ENCODE results near the gene ZNF524. TPM values are rescaled to one million over a fixed set of nuclear protein-coding genes. Genes with fewer than 3 reads are reported as not detected.
"Not testable (repeated sequence)": the region's sequence is repeated elsewhere in the genome, so short reads cannot be mapped to it uniquely, and the experiment has no call there.

Gene ZNF524
- polyA plus RNA-seq, 1 of the 3 experiments (the other 2 are of a cell fraction) = 7.3 TPM

DNA sequence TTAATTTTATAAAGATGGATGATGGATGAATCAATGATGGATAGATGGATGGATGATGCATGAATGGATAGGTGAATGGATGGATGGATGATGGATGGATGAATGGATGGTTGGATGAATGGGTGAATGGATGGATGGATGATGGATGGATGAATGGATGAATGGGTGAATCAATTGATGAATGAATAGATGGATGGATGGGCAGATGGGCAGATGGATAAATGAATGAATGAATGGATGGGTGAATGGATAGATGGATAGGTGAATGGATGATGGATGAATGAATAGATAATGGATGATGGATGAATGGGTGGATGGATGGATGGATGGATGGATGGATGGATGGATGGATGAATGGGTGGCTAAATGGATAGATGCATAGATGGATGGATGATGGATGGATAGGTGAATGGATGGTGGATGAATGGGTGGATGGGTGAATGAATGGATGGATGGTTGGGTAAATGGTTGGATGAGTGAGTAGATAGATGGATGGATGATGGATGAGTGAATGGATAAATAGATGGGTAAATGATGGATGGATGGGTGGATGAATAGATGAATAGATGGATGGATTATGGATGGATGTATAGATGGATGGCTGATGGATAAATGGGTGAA lies 32.3 kb upstream of the ZNF524 start:
- Histone ChIP-seq H2AFZ (ENCODE audit: low read depth) (no peak overlapping the region), H3K79me2 (ENCODE audit: insufficient read depth) (no peaks in the 10 kb centered on the region), H3K9ac (no peak overlapping the region), H3K4me2 (no peak overlapping the region), H3K4me3 (ENCODE audit: low read depth in 2 of 2, low read length in 1 of 2) (no peak overlapping the region), H3K27me3 (ENCODE audit: insufficient read depth) (no peaks in the 10 kb centered on the region), H3K36me3 (replicated peaks in 1 of 2; ENCODE audit: control insufficient read depth in 1 of 2, insufficient read depth in 2 of 2, low read length in 1 of 2) (no peaks in the 10 kb centered on the region), H3K9me2 (no peaks in the 10 kb centered on the region), H3K4me1 (ENCODE audit: control insufficient read depth in 1 of 2, insufficient read depth in 2 of 2, low read depth in 1 of 2, low read length in 1 of 2) (no peaks in the 10 kb centered on the region), H3K9me3 (no peaks in the 10 kb centered on the region), H4K20me1 (ENCODE audit: insufficient read depth) (no peaks in the 10 kb centered on the region), H3K27ac (ENCODE audit: low read depth in 2 of 2, low read length in 1 of 2) (no peak overlapping the region), H3F3A (replicated peaks; ENCODE audit: insufficient read depth) (no peaks in the 10 kb centered on the region)
- ChIA-PET POLR2A (no interaction called here), CTCF (interaction anchor here (1.2 kb wide), 1 partner anchor 13 kb away, joined by 3 read pairs; the partner anchor contains the start of gene ZNF579)
- no peak for DNase-seq
- TF ChIP-seq, protein P1, sequence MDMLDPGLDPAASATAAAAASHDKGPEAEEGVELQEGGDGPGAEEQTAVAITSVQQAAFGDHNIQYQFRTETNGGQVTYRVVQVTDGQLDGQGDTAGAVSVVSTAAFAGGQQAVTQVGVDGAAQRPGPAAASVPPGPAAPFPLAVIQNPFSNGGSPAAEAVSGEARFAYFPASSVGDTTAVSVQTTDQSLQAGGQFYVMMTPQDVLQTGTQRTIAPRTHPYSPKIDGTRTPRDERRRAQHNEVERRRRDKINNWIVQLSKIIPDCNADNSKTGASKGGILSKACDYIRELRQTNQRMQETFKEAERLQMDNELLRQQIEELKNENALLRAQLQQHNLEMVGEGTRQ (IDR thresholded peaks at IDR 0.05; ENCODE audit: borderline replicate concordance, low read depth, low read length) = no peak
- TF ChIP-seq EP300 (IDR thresholded peaks at IDR 0.05; ENCODE audit: borderline replicate concordance in 1 of 2, low read depth in 1 of 2, low read length in 1 of 2) (no peak), SIN3A (IDR thresholded peaks at IDR 0.05; ENCODE audit: borderline replicate concordance, low read depth, low read length) (no peak), MXI1 (IDR thresholded peaks at IDR 0.05; ENCODE audit: low read depth, low read length) (no peak), TCF12 (IDR thresholded peaks at IDR 0.05) (no peak)
- TF ChIP-seq, protein P2, sequence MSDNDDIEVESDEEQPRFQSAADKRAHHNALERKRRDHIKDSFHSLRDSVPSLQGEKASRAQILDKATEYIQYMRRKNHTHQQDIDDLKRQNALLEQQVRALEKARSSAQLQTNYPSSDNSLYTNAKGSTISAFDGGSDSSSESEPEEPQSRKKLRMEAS (IDR thresholded peaks at IDR 0.05; ENCODE audit: low read depth) = no peak

DNA sequence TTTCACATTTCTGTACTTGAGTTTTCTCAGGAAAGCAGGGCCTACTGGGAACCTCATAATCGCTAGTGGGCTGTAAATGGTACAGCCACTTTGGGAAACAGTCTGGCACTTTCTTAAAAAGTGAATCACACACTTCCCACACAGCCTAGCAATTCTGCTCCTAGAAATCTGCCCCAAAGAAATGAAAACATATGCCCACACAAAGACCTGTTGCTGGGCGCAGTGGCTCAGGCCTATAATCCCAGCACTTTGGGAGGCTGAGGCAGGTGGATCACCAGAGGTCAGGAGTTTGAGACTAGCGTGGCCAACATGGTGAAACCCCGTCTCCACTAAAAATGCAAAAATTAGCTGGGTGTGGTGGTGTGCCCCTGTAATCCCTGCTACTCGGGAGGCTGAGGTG lies 30.6 kb upstream of the ZNF524 start:
- DNase-seq; H3K27me3 ChIP-seq (ENCODE audit: insufficient read depth); H2AFZ ChIP-seq (ENCODE audit: low read depth); H3K36me3 ChIP-seq (replicated peaks in 1 of 2; ENCODE audit: control insufficient read depth in 1 of 2, insufficient read depth in 2 of 2, low read length in 1 of 2); H3K4me1 ChIP-seq (ENCODE audit: control insufficient read depth in 1 of 2, insufficient read depth in 2 of 2, low read depth in 1 of 2, low read length in 1 of 2); H3K9ac ChIP-seq; H3K79me2 ChIP-seq (ENCODE audit: insufficient read depth); POLR2A ChIA-PET; CTCF ChIA-PET; H3K9me3 ChIP-seq; H3K9me2 ChIP-seq; H3K4me2 ChIP-seq; H4K20me1 ChIP-seq (ENCODE audit: insufficient read depth); H3K27ac ChIP-seq (ENCODE audit: low read depth in 2 of 2, low read length in 1 of 2); H3F3A ChIP-seq (replicated peaks; ENCODE audit: insufficient read depth); H3K4me3 ChIP-seq (ENCODE audit: low read depth in 2 of 2, low read length in 1 of 2): not testable (repeated sequence)
- WGBS (ENCODE audit: low lambda C conversion rate) = 53% methylated on average over 4 of the region's 5 CpGs

DNA sequence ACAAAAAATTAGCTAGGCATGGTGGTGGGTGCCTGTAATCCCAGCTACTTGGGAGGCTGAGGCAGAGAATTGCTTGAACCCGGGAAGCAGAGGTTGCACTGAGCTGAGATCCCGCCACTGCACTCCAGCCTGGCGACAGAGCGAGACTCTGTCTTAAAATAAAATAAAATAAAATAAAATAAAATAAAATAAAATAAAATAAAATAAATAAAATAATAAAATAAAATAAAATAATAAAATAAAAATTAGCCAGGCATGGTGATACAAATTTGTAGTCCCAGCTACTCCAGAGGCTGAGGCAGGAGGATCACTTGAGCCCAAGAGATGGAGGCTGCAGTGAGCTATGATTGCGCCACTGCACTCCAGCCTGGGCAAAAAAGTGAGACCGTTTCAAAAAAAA lies 26.2 kb upstream of the ZNF524 start:
- H3K4me1 ChIP-seq (ENCODE audit: control insufficient read depth in 1 of 2, insufficient read depth in 2 of 2, low read depth in 1 of 2, low read length in 1 of 2); H3K79me2 ChIP-seq (ENCODE audit: insufficient read depth); H3K27ac ChIP-seq (ENCODE audit: low read depth in 2 of 2, low read length in 1 of 2); H2AFZ ChIP-seq (ENCODE audit: low read depth); H3K4me3 ChIP-seq (ENCODE audit: low read depth in 2 of 2, low read length in 1 of 2); H3K4me2 ChIP-seq; H3K9me3 ChIP-seq; H3K27me3 ChIP-seq (ENCODE audit: insufficient read depth); DNase-seq; H3K9me2 ChIP-seq; H3K9ac ChIP-seq; H4K20me1 ChIP-seq (ENCODE audit: insufficient read depth); H3K36me3 ChIP-seq (replicated peaks in 1 of 2; ENCODE audit: control insufficient read depth in 1 of 2, insufficient read depth in 2 of 2, low read length in 1 of 2); H3F3A ChIP-seq (replicated peaks; ENCODE audit: insufficient read depth): not testable (repeated sequence)
- CTCF ChIA-PET = interaction anchor here (0.8 to 1.3 kb wide), 5 partner anchors 10 to 70 kb away, joined by 3 read pairs; no protein-coding TSS in a partner anchor
- POLR2A ChIA-PET = interaction anchor here (0.6 kb wide), 1 partner anchor 50 kb away, joined by 3 read pairs; no protein-coding TSS in a partner anchor
- WGBS (ENCODE audit: low lambda C conversion rate) = 90% methylated on average over 6 of the region's 6 CpGs
